NCI-H2029 treated with DMSO at 0.1 percent for 48 hours (cell line): ENCODE measurements around the gene ACR.

Experiments used
- DNase-seq: peaks from one replicate; lab custom pipeline; 2025; lab: John Stamatoyannopoulos, UW

The ACR gene

DNA sequence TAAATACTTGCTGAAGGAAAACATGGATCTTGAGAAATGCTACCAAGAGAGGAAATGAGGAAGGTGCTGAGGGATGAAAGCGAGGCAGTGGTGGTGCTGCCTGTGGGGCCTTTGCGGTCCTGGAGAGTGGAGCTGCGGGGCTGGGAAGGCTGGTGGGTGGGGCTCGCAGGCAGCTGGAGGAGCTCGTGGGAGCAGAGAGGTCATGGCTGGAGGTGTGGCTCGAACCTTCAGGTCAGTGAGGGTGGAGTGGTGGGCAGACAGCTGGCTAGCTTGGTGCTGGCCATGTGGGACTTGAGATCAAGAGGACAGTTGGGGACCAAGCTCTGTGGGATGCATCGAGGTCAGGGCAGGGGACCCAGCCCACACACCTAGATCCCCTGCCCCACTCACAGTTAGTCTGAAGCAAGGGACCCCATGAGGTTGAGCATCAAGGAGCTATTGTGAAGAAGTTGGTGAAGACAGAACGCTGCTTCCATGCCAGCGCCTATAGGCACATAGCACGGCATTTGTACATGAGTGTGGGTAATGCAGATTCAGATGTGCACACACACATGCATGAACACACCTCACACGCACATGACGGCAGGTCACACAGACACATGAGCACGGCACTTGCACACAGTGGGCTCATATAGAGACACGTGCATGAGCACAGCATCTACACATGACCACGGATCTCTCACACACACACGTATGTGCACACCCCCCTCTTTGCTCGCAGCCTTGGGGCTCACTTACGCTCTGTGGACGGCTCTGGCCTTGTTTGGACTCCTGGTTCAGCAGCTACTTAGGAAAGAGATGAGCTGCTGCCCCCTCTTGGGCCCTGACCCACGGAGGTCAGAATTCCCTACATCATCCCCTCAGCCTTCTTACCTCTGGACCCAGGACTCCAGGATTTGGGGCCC lies 34.9 kb upstream of the ACR start:
- DNase-seq, result no peak

GRCh38 chr22:50703726-50704509 lies 34.1 kb upstream of the ACR start:
- no peak for DNase-seq

DNA sequence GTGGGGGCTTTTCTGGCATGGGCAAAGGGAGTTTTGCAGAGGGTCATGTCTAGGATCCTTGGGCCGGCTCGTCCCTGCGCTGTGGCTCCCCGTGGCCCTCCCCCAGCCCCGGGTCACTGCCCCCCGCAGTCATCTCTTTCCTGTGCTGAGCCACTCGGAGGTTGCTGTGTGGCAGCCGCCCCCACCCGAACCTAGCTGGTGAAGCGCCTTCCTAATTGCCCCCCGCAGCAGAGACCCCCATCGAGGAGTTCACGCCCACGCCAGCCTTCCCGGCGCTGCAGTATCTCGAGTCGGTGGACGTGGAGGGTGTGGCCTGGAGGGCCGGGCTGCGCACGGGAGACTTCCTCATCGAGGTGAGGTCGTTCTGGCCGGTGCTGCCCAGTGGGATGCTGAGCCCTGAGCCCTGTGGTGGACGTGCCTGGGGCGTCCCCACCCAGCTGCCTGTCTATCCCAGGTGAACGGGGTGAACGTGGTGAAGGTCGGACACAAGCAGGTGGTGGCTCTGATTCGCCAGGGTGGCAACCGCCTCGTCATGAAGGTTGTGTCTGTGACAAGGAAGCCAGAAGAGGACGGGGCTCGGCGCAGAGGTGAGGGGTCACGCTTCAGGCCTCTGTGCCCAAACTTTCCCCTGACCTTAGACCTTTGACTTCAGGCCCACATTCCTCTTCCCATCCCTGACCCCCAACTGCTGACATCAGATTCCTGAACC lies 33.3 kb upstream of the ACR start:
- DNase-seq, result no peak

GRCh38 chr22:50705219-50705691 lies 32.7 kb upstream of the ACR start:
- peak; percentile 63 for DNase-seq

- DNase-seq, result no peak
Measured at GRCh38 chr22:50705851-50706351, 32.1 kb upstream of the ACR start.

DNA sequence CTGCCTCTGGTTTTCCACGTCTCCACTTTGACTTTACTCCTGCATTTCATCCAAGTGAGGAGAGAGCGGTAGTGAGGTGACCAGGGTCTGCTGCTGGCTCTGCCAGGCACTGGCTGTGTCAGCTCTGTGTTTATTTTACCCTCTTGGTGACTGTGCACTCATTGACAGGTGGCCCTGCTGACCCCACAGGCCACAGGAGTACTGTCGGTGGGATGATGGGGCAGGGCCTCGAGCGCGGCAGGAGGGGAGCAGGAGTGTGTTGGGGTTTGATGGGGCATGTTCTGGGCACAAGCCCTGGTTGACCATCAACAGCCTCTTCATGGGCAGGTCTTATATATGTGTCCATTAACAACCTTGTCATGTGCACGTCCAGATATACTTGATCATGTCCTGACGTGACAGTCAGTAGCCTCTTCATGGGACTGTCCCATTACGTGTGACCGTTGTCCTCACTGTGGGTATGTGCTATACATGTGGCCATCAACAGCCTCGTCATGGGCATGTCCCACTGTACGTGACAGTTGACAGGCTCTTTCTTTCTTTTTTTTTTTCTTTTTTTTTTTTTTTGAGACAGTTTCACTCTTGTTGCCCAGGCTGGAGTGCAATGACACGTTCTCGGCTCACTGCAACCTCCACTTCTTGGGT lies 31.4 kb upstream of the ACR start:
- no peak for DNase-seq

- DNase-seq, result no peak
Measured at GRCh38 chr22:50708474-50708873, 29.5 kb upstream of the ACR start.

DNA sequence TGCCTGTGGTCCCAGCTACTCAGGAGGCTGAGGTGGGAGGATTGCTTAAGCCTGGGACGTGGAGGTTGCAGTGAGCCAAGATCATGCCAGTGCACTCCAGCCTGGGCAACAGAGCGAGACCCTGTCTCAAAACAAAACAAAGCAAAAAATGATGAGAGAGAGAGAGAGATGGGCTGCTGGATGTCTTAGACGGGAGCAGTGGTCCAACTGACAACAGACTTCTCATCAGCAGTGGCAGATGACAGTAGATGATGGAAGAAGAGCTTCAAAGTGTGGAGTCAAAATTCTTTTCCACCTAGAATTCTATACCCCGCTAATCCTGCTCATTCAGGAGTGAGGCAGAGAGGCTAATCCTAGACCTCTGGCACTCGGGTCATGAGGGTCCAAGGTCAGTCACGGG lies 29.0 kb upstream of the ACR start:
- DNase-seq, result no peak

DNA sequence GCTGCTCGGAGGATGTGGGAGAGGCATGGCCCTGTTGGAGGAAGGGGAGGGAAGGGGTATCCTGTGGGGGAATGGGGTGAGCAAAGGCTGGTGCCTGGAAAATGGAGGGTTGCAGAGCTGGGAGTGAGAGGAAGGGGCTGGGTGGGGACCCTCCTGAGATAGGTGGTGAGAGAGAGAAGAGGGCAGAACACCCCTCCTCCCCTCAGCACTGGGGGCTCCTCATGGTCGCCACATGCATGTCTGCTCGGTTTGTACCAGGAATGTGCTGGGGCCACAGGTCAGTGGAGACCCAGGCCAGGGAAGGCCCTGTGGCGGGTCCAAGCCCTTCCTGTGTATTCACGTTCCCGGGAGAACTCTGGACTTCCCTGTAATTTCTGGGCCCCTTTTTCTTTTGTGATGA lies 27.8 kb upstream of the ACR start:
- DNase-seq, result no peak

DNA sequence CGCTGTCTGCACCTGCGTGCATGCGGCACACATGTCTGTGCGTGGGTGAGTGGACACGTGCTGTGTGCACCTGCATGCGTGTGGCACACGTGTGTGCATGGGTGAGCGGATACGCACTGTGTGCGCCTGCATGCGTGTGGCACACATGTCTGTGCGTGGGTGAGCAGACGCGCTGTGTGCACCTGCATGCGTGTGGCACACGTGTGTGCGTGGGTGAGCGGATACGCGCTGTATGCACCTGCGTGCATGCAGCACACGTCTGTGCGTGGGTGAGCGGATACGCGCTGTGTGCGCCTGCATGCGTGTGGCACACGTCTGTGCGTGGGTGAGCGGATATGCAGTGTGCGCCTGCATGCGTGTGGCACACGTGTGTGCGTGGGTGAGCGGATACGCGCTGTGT lies 27.1 kb upstream of the ACR start:
- no peak for DNase-seq

DNA sequence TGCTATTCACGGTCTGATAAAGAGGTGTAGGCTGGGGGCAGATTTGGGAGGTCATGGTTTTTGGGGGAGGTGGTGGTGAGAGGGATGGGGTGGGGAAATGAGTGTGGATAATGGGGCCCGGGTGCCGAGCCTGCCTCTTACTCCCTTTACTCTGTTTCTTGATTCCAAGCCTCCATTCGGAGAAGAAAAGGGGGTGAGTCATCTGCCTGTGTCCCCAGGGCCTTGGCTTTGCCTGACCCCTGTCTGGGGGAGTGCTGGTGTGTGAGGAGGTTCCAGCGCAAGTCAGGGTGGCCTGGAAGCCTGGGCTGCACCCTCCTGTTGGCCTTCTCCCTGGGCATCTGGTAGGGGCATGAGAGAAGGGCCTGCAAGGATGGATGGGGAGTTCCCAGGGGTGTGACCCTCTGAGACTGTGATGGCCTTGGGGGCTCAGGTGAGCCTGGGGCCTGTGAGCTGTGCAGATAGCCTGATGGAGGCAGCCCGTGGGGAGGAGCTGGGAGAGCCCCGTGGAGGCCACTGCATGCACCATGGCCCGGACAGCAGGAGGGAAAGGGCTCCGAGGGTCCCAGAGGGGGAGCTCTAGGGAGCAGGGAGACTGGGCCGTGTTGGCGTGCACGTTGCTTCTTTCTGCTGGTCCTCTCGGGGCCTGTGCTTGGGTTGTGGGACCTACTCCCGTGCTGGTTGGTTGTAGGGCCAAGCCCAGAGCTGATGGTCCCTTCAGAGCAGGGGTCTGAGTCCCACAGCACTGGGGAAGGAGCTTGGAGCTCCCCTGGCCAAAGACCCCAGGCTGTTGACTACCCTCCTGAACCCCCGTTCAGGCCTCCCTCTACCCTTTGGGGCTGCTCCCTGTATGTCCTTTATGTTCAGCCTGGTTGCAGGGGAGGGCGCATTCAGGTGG lies 26.3 kb upstream of the ACR start:
- DNase-seq, result no peak

- no peak for DNase-seq
Measured at GRCh38 chr22:50712341-50713007, 25.5 kb upstream of the ACR start.

- DNase-seq, result no peak
Measured at GRCh38 chr22:50713008-50713385, 25.0 kb upstream of the ACR start.

- DNase-seq, result no peak
Measured at GRCh38 chr22:50713571-50714056, 24.4 kb upstream of the ACR start.

DNA sequence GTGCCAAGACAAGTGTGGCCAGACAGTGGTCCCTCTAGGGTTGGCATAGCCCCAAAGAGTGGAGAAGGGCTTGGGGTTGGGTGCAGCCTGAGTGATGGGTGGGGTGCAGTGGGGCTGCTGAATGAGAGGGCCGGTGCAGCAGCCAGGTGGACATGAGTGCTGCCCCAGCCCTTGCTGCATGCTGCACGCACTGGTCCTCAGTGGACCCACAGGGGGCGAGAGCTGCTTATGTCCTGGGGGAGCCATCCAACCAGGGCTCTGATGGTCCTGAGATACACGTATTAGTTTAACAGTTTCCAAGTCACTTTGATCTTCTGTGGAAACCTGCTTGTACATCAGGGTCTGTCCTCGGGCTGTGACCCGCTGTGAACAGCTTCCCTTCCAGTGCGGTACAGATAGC lies 23.9 kb upstream of the ACR start:
- DNase-seq, result no peak

GRCh38 chr22:50714631-50715179 lies 23.3 kb upstream of the ACR start:
- no peak for DNase-seq

DNA sequence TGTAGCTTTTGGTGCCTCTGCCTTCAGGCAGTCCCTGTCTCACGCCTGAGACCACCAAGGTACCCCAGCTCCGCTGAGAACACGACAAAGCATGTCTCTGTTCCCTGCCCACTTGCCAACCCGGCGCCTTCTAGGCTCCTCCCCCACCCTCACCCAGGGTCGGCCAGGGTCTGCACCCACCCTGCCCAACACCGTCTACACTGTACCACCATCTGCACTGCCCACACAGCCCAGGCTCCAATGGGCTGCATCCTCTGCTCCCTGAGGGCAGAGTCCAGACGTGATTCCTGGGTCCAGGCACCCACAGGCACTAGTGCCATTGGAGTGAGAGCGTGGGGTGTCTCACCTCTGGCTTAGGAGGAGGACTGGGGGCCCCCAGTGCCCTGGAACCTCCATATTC lies 22.8 kb upstream of the ACR start:
- DNase-seq, result no peak

DNA sequence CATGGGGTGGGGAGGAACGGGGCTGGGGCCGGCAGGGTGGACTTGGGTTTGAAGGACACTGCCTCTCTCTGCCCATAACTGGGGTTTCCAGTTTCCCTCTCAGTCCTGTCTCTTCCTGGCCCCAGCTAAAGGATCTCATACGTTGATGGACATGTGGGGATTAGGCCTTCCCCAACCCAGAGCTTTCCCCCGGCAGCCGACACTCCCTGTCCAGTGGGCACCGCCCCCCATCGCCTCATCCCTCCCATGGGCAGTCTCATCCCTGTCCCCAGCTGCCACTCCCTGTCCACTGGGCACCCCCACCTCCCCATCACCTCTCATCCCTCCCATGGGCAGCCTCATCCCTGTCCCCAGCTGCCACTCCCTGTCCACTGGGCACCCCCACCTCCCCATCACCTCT lies 22.2 kb upstream of the ACR start:
- DNase-seq, result no peak

- DNase-seq, result no peak
Measured at GRCh38 chr22:50716290-50717024, 21.5 kb upstream of the ACR start.
